GM19238 (cell line): Measurements from ENCODE around the gene GSKIP.
"Not testable (repeated sequence)": the region's sequence is repeated elsewhere in the genome, so short reads cannot be mapped to it uniquely, and the experiment has no call there.

Source experiments
- DNase-seq: peaks from one replicate; pipeline ENCODE4 v3.0.0; 2011; ENCODE audit warnings: low spot score; ENCODE audit not compliant: insufficient read length

GSKIP gene

GRCh38 chr14:96362965-96363750, at the start of gene GSKIP, which contains the start of gene ATG2B:
TSS of gene GSKIP (plus strand) at chr14:96363526. CDS start at chr14:96382248, 18,722 bp downstream.
TSS of gene ATG2B (minus strand) at chr14:96363341. CDS start at chr14:96362976, 365 bp downstream.
- peak; percentile 74 for DNase-seq

DNA sequence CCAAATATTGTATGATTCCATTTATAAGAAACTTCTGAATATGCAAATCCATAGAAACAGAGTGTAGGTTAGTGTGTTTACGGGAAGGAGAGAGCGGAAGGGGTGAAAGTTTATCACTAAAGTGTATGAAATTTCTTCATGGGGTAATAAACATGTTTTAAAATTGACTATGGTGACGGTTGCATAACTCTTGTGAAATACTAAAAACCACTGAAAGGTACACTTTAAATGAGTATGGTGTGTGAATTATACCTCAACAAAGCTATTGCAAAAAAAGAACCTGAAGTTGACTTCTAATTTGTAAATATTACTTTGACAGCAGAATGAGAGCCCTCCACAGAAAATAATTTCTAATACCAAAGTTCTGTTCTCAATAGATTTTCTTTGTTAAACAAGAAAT, 47.2 kb upstream of the GSKIP start:
- no peak for DNase-seq

DNA sequence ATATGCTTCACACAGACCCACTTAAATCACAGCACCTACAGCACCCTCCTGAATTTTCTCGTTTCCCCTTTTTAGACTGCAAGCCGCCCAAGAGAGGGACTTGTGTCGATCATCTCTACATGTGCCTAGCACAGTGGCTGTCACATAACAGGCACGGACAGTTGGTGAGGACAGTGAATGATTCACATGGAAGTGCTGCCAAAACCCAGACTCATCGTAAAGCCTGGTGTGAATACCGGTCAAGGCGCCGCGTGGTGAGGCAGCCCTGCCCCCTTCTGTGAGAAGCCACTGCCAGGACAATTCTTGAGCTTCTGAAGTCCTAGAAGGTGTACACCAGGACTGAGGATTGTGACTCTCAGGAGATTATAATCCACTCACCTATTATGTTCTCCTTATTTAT, 44.5 kb upstream of the GSKIP start:
- no peak for DNase-seq

- DNase-seq, result no peak
Measured at GRCh38 chr14:96320605-96321004, 42.7 kb upstream of the GSKIP start.

- DNase-seq, result no peak
Measured at GRCh38 chr14:96324219-96324618, 39.1 kb upstream of the GSKIP start.

GRCh38 chr14:96338551-96338950, 24.8 kb upstream of the GSKIP start:
- DNase-seq, result no peak

- DNase-seq, result no peak
Measured at GRCh38 chr14:96341323-96341722, 22.0 kb upstream of the GSKIP start.

GRCh38 chr14:96345669-96346068, 17.7 kb upstream of the GSKIP start:
- DNase-seq, result no peak

DNA sequence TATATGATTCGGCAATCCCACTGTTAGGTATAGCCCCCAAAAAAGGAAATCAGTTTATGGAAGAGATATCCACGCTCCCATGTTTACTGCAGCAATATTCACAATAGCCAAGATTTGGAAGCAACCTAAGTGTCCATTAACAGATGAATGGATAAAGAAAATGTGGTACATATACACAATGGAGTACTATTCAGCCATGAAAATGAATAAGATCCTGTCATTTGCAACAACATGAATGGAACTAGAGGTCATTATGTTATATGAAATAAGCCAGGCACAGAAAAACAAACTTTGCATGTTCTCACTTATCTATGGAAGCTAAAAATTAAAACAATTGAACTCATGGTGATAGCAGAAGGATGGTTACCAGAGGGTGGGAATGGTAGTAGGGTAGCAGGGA, 15.4 kb upstream of the GSKIP start:
- DNase-seq, result not testable (repeated sequence)

DNA sequence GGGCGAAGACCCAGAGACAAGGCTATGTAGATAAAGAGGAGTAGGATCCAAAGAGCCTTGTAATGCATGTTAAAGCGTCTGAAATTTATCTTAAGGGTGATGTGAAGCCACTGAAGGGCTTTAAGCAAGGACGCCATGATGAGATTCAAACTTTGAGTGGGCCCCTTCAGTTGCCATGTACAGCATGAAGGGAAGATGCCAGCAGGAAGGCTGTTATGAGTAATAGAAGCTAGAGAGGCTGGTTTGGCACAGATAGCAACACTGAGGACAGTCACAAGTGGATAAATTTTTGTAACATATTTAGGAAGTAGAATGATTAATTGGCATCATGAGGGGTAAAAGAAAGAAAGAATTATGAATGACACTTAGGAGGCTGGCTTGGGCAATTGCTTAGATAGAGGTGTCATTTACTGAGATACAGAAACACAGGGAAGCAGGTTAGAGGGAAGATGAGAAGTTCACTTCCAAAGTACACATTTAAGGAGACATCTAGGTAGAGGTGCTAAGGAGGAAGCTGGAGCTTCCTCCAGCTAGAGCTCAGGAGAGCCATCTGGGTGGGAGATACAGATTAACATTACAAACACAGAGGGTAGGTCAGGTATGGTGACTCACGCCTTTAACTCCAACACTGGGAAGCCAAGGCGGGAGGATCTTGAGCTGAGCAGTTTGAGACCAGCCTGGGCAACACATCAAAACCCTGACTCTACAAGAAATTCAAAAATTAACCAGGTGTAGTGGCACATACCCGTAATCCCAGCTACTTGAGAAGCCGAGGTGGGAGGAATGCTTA, 13.8 kb upstream of the GSKIP start:
- DNase-seq, result no peak

- DNase-seq, result no peak
Measured at GRCh38 chr14:96351986-96352385, 11.3 kb upstream of the GSKIP start.

GRCh38 chr14:96352708-96353107, 10.6 kb upstream of the GSKIP start:
- no peak for DNase-seq

- no peak for DNase-seq
Measured at GRCh38 chr14:96354246-96354645, 9.1 kb upstream of the GSKIP start.

DNA sequence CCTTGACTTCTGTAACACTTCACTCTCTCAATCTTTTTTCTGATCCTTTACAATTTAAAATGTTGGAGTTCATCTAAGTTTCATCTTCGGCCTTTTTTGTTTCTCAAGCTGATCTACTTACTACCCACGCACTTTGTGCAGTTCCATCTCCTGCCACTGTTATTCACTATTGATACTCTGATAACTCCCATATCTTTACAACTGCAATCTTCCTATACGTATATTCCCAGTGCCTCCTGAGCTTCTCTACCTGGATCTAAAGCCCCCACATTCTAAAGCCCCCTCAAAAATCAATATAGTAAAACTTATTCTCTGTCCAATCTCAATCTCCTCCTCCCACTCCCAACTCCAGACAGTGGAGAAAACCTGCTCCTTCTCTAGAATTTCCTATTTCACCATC, 6.1 kb upstream of the GSKIP start:
- no peak for DNase-seq

DNA sequence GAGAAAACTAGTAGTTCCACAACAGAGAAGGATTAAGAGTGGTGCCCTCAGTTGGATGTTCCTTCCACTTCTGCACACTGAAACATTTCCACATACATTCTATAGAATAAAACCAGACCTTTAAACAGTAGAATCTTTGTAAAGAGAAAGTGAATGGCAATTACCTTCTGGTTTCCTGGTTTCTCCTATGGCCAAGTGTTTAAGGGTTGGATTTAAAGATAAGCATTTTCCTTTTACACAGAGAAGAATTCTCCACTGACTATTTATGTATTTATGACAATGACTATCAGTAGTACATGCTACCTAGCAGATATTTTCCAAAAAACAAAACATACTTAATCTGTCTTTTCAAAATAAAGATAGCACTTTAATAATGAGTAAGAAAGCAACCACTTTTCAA, 3.4 kb upstream of the GSKIP start:
- DNase-seq, result no peak

- peak; percentile 22 for DNase-seq
Measured at GRCh38 chr14:96362071-96362964, 1.0 kb upstream of the GSKIP start.

GRCh38 chr14:96363751-96364336, 518 bp downstream of the GSKIP start:
- DNase-seq, result no peak

DNA sequence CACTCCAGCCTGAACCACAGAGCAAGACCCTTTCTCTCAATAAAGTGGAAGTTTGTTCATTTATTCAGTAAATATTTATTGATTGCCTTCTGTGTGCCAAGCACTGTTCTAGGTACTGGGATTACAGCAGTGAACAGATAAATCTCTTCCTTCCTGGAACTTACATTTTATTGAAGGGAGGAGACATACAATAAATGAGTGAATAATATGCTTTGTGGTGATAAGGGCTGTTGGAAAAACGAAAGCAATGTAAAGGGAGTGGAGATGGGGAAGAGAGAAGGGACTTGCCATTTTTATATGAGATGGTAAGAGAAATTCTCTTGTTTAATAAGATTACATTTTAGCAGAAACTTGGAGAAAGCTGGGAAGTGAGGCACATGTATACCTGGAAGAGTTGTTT, 1.6 kb downstream of the GSKIP start:
- DNase-seq, result no peak

DNA sequence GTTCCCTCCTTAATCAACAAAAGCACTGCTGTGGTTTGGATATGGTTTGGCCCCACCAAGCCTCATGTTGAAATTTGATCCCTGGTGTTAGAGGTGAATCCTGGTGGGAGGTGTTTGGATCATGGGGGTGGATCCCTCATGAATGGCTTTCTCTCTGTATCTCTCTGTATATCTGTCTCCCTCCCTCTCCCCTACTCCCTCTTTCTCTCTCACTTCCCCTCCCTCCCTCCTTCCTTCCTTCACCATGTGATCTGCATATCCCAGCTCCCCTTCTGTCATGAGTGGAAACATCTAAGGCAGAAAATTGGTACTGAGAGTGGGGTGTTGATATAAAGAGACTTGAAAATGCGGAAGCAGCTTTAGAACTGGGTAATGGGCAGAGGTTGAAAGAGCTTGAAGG, 5.2 kb downstream of the GSKIP start:
- no peak for DNase-seq

DNA sequence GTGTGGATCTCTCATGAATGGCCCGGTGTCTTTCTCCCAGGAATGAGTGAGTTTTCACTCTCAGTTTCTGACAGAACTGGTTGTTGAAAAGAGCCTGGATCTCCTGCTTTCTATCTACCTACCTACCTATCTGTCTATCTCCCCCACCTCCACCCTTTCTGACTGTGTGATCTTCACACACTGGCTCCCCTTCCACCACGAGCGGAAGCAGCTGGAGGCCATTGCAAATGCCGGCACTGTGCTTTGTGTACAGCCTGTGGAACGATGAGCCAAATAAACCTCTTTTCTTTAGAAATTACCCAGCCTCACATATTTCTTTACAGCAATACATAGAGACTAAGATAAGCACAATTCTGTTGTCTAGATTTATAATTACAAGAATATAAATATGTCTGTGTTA, 7.2 kb downstream of the GSKIP start:
- DNase-seq, result no peak

- DNase-seq, result no peak
Measured at GRCh38 chr14:96373538-96373937, 10.2 kb downstream of the GSKIP start.
